ENCODE data around the gene GRK6. TPM values are rescaled to one million over a fixed set of nuclear protein-coding genes. Genes with fewer than 3 reads are reported as not detected.

Gene GRK6
- total and polyA plus RNA-seq, 11 donors: 6.8 to 33.2 (median 17.3) TPM

GRCh38 chr5:177393206-177393765, 33.2 kb upstream of the GRK6 start:
- DNase-seq: no peak
- H3K36me3 ChIP-seq: no peaks in the 10 kb centered on the region
- H3K27ac ChIP-seq: no peak overlapping the region
- intact Hi-C loops (cut with DNase I): loop anchor here in 2 of 10 donors (5.0 kb wide), 2 partner anchors 76 to 104 kb away; partner anchors contain the start of gene PDLIM7 (in 1 of the 2)
- H3K27me3 ChIP-seq: peaks cover 0 to 31% (median 9%) of the 10 kb centered on the region in 9 donors
- no peak for ATAC-seq
- no peak for TF ChIP-seq CTCF (IDR thresholded peaks at IDR 0.05)
- no peak for TF ChIP-seq POLR2A (IDR thresholded peaks at IDR 0.05)
- WGBS, 4 donors: 67 to 79% (median 74%) methylated on average over 1 of the region's 1 CpG
- H3K9me3 ChIP-seq: no peaks in the 10 kb centered on the region
- H3K4me3 ChIP-seq: no peak overlapping the region
- H3K4me1 ChIP-seq: peaks cover 0 to 25% (median 0%) of the 10 kb centered on the region in 12 donors

GRCh38 chr5:177393990-177394389, 32.5 kb upstream of the GRK6 start:
- intact Hi-C loops (cut with DNase I): loop anchor here in 2 of 10 donors (5.0 kb wide), 2 partner anchors 77 to 103 kb away; partner anchors contain the start of gene PDLIM7 (in 1 of the 2)
- peaks cover 0 to 35% (median 14%) of the 10 kb centered on the region in 9 donors for H3K27me3 ChIP-seq
- H3K4me3 ChIP-seq: no peak overlapping the region
- no peak for DNase-seq
- peaks cover 0 to 20% (median 0%) of the 10 kb centered on the region in 12 donors for H3K4me1 ChIP-seq
- ATAC-seq: no peak
- TF ChIP-seq CTCF (IDR thresholded peaks at IDR 0.05): no peak
- TF ChIP-seq POLR2A (IDR thresholded peaks at IDR 0.05): no peak
- no peaks in the 10 kb centered on the region for H3K9me3 ChIP-seq
- H3K36me3 ChIP-seq: no peaks in the 10 kb centered on the region
- 60 to 79% (median 70%) methylated on average over 2 to 5 of the region's 5 CpGs for WGBS, 4 donors
- no peak overlapping the region for H3K27ac ChIP-seq

GRCh38 chr5:177396078-177396477, 30.4 kb upstream of the GRK6 start:
- intact Hi-C loops (cut with DNase I): no loop called here
- TF ChIP-seq POLR2A (IDR thresholded peaks at IDR 0.05) (no peak), CTCF (IDR thresholded peaks at IDR 0.05) (no peak)
- Histone ChIP-seq H3K4me3 (no peak overlapping the region), H3K36me3 (no peaks in the 10 kb centered on the region), H3K27ac (no peak overlapping the region), H3K9me3 (no peaks in the 10 kb centered on the region), H3K27me3 (peaks cover 19 to 48% (median 32%) of the 10 kb centered on the region in 9 donors), H3K4me1 (peaks cover 0 to 11% (median 8%) of the 10 kb centered on the region in 12 donors)
- DNase-seq (no peak), ATAC-seq (no peak)
- 35 to 55% (median 49%) methylated on average over 2 to 8 of the region's 8 CpGs for WGBS, 4 donors

GRCh38 chr5:177396807-177397206, 29.7 kb upstream of the GRK6 start:
- peaks cover 0 to 11% (median 8%) of the 10 kb centered on the region in 12 donors for H3K4me1 ChIP-seq
- intact Hi-C loops (cut with DNase I): no loop called here
- DNase-seq (no peak), ATAC-seq (no peak)
- H3K4me3 ChIP-seq: no peak overlapping the region
- H3K27me3 ChIP-seq: peaks cover 25 to 56% (median 39%) of the 10 kb centered on the region in 9 donors
- no peaks in the 10 kb centered on the region for H3K36me3 ChIP-seq
- H3K9me3 ChIP-seq: no peaks in the 10 kb centered on the region
- H3K27ac ChIP-seq: no peak overlapping the region
- TF ChIP-seq CTCF (IDR thresholded peaks at IDR 0.05) (no peak), POLR2A (IDR thresholded peaks at IDR 0.05) (no peak)
- WGBS, 4 donors: 85 to 95% (median 88%) methylated on average over 8 to 10 of the region's 10 CpGs

Measured in heart left ventricle (tissue), 16 donors.